ENCODE measurements around the gene PP2D1. TPM values are rescaled to one million over a fixed set of nuclear protein-coding genes. Genes with fewer than 3 reads are reported as not detected.

Gene PP2D1
- total and polyA plus RNA-seq, 9 of the 15 experiments (the other 6 are each of a cell fraction or from before 2014, with no cell fraction given): 0.07 to 0.10 TPM; not detected in 7

DNA sequence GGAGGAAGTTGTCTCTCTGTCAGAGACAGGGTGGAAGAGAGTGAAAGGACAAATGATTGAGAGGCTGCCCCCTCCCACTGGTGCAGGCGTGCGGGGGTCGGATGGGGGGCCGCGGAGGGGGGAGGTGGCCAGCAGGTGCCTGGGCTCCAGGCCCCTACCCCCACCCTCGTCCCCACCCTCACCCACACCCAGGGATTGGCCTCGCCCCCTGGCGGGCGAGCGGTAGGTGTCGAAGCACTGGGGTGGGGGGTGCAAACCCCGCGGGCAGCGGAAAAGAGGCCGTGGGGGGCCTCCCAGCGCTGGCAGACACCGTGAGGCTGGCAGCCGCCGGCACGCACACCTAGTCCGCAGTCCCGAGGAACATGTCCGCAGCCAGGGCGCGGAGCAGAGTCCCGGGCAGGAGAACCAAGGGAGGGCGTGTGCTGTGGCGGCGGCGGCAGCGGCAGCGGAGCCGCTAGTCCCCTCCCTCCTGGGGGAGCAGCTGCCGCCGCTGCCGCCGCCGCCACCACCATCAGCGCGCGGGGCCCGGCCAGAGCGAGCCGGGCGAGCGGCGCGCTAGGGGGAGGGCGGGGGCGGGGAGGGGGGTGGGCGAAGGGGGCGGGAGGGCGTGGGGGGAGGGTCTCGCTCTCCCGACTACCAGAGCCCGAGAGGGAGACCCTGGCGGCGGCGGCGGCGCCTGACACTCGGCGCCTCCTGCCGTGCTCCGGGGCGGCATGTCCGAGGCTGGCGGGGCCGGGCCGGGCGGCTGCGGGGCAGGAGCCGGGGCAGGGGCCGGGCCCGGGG lies 27.9 kb upstream of the PP2D1 start, which contains the start of gene KAT2B (continued):
- TF ChIP-seq, protein P1, sequence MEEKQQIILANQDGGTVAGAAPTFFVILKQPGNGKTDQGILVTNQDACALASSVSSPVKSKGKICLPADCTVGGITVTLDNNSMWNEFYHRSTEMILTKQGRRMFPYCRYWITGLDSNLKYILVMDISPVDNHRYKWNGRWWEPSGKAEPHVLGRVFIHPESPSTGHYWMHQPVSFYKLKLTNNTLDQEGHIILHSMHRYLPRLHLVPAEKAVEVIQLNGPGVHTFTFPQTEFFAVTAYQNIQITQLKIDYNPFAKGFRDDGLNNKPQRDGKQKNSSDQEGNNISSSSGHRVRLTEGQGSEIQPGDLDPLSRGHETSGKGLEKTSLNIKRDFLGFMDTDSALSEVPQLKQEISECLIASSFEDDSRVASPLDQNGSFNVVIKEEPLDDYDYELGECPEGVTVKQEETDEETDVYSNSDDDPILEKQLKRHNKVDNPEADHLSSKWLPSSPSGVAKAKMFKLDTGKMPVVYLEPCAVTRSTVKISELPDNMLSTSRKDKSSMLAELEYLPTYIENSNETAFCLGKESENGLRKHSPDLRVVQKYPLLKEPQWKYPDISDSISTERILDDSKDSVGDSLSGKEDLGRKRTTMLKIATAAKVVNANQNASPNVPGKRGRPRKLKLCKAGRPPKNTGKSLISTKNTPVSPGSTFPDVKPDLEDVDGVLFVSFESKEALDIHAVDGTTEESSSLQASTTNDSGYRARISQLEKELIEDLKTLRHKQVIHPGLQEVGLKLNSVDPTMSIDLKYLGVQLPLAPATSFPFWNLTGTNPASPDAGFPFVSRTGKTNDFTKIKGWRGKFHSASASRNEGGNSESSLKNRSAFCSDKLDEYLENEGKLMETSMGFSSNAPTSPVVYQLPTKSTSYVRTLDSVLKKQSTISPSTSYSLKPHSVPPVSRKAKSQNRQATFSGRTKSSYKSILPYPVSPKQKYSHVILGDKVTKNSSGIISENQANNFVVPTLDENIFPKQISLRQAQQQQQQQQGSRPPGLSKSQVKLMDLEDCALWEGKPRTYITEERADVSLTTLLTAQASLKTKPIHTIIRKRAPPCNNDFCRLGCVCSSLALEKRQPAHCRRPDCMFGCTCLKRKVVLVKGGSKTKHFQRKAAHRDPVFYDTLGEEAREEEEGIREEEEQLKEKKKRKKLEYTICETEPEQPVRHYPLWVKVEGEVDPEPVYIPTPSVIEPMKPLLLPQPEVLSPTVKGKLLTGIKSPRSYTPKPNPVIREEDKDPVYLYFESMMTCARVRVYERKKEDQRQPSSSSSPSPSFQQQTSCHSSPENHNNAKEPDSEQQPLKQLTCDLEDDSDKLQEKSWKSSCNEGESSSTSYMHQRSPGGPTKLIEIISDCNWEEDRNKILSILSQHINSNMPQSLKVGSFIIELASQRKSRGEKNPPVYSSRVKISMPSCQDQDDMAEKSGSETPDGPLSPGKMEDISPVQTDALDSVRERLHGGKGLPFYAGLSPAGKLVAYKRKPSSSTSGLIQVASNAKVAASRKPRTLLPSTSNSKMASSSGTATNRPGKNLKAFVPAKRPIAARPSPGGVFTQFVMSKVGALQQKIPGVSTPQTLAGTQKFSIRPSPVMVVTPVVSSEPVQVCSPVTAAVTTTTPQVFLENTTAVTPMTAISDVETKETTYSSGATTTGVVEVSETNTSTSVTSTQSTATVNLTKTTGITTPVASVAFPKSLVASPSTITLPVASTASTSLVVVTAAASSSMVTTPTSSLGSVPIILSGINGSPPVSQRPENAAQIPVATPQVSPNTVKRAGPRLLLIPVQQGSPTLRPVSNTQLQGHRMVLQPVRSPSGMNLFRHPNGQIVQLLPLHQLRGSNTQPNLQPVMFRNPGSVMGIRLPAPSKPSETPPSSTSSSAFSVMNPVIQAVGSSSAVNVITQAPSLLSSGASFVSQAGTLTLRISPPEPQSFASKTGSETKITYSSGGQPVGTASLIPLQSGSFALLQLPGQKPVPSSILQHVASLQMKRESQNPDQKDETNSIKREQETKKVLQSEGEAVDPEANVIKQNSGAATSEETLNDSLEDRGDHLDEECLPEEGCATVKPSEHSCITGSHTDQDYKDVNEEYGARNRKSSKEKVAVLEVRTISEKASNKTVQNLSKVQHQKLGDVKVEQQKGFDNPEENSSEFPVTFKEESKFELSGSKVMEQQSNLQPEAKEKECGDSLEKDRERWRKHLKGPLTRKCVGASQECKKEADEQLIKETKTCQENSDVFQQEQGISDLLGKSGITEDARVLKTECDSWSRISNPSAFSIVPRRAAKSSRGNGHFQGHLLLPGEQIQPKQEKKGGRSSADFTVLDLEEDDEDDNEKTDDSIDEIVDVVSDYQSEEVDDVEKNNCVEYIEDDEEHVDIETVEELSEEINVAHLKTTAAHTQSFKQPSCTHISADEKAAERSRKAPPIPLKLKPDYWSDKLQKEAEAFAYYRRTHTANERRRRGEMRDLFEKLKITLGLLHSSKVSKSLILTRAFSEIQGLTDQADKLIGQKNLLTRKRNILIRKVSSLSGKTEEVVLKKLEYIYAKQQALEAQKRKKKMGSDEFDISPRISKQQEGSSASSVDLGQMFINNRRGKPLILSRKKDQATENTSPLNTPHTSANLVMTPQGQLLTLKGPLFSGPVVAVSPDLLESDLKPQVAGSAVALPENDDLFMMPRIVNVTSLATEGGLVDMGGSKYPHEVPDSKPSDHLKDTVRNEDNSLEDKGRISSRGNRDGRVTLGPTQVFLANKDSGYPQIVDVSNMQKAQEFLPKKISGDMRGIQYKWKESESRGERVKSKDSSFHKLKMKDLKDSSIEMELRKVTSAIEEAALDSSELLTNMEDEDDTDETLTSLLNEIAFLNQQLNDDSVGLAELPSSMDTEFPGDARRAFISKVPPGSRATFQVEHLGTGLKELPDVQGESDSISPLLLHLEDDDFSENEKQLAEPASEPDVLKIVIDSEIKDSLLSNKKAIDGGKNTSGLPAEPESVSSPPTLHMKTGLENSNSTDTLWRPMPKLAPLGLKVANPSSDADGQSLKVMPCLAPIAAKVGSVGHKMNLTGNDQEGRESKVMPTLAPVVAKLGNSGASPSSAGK (IDR thresholded peaks at IDR 0.05): 0 out of 2 replicates have a peak, but pooled peaks have one; percentile 26
- TF ChIP-seq TRIM28 (IDR thresholded peaks at IDR 0.05): no peak
- no peak for TF ChIP-seq TAF9B (IDR thresholded peaks at IDR 0.05; ENCODE audit: partially characterized antibody)
- no peak for TF ChIP-seq ZNF324 (CRISPR knock-in tag; IDR thresholded peaks at IDR 0.05)
- peak; percentile 57 for TF ChIP-seq PHF20 (IDR thresholded peaks at IDR 0.05; ENCODE audit: partially characterized antibody)
- 0 out of 2 replicates have a peak, but pooled peaks have one; percentile 30 for TF ChIP-seq SMAD3 (CRISPR knock-in tag; conservative IDR thresholded peaks at IDR 0.05)
- TF ChIP-seq POU5F1 (IDR thresholded peaks at IDR 0.05; ENCODE audit: borderline replicate concordance, low read depth, low read length, partially characterized antibody): no peak
- TF ChIP-seq, protein P2, sequence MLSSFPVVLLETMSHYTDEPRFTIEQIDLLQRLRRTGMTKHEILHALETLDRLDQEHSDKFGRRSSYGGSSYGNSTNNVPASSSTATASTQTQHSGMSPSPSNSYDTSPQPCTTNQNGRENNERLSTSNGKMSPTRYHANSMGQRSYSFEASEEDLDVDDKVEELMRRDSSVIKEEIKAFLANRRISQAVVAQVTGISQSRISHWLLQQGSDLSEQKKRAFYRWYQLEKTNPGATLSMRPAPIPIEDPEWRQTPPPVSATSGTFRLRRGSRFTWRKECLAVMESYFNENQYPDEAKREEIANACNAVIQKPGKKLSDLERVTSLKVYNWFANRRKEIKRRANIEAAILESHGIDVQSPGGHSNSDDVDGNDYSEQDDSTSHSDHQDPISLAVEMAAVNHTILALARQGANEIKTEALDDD (IDR thresholded peaks at IDR 0.05): no peak
- TF ChIP-seq ZNF347 (CRISPR knock-in tag; IDR thresholded peaks at IDR 0.05; ENCODE audit: low read depth): no peak
- 0 out of 2 replicates have a peak, but pooled peaks have one; percentile 16 for TF ChIP-seq ZNF24 (IDR thresholded peaks at IDR 0.05)
- no peak for TF ChIP-seq ZZZ3 (IDR thresholded peaks at IDR 0.05)
- TF ChIP-seq, protein P3, sequence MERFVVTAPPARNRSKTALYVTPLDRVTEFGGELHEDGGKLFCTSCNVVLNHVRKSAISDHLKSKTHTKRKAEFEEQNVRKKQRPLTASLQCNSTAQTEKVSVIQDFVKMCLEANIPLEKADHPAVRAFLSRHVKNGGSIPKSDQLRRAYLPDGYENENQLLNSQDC (CRISPR knock-in tag; IDR thresholded peaks at IDR 0.05): peak; percentile 83; the same call in 1 of the 2 replicates
- TF ChIP-seq, protein P4, sequence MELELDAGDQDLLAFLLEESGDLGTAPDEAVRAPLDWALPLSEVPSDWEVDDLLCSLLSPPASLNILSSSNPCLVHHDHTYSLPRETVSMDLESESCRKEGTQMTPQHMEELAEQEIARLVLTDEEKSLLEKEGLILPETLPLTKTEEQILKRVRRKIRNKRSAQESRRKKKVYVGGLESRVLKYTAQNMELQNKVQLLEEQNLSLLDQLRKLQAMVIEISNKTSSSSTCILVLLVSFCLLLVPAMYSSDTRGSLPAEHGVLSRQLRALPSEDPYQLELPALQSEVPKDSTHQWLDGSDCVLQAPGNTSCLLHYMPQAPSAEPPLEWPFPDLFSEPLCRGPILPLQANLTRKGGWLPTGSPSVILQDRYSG (tag; conservative IDR thresholded peaks at IDR 0.05; ENCODE audit: low read depth): no peak

Data from K562 (cell line).